ENCODE data around the gene FGD1.

FGD1 gene

GRCh38 chrX:54470054-54470760 is 25.8 kb downstream of the FGD1 start:
- DNase-seq: no peak

GRCh38 chrX:54452920-54453319 is 43.1 kb downstream of the FGD1 start:
- DNase-seq: no peak

- no peak for DNase-seq
Observed at GRCh38 chrX:54449929-54450328, 46.1 kb downstream of the FGD1 start.

- no peak for DNase-seq
Observed at GRCh38 chrX:54447461-54447860, 48.6 kb downstream of the FGD1 start.

GRCh38 chrX:54446084-54446483 is 50.0 kb downstream of the FGD1 start:
- DNase-seq: no peak

- DNase-seq: no peak
Observed at GRCh38 chrX:54444752-54445151, 51.3 kb downstream of the FGD1 start.

GRCh38 chrX:54442790-54443189 is 53.2 kb downstream of the FGD1 start:
- DNase-seq: no peak

GRCh38 chrX:54439960-54440871 is 55.8 kb downstream of the FGD1 start, which contains the start of gene TSR2:
Gene TSR2, plus strand, starts transcription at chrX:54440404. Its CDS starts 18 bp downstream, at chrX:54440422.
- DNase-seq: peak; percentile 60

GRCh38 chrX:54435121-54435520 is 60.9 kb downstream of the FGD1 start:
- no peak for DNase-seq

GRCh38 chrX:54430519-54430918 is 65.5 kb downstream of the FGD1 start:
- DNase-seq: no peak

- no peak for DNase-seq
Observed at GRCh38 chrX:54427837-54428424, 68.1 kb downstream of the FGD1 start.

GRCh38 chrX:54423161-54423888 is 72.7 kb downstream of the FGD1 start:
- DNase-seq: no peak

- DNase-seq: no peak
Observed at GRCh38 chrX:54422168-54422567, 73.9 kb downstream of the FGD1 start.

GRCh38 chrX:54419559-54420302 is 76.3 kb downstream of the FGD1 start:
- DNase-seq: no peak

GRCh38 chrX:54416965-54417364 is 79.1 kb downstream of the FGD1 start:
- DNase-seq: no peak

GRCh38 chrX:54415534-54416350 is 80.3 kb downstream of the FGD1 start:
- DNase-seq: no peak

GRCh38 chrX:54413753-54414152 is 82.3 kb downstream of the FGD1 start:
- DNase-seq: no peak

GRCh38 chrX:54411732-54412131 is 84.3 kb downstream of the FGD1 start:
- no peak for DNase-seq

GRCh38 chrX:54407266-54407665 is 88.8 kb downstream of the FGD1 start:
- DNase-seq: no peak

GRCh38 chrX:54397113-54397512 is 98.9 kb downstream of the FGD1 start:
- no peak for DNase-seq

Measured in activated CD4-positive, alpha-beta T cell treated with anti-CD3 and anti-CD28 coated beads for 1 hour (primary cell).